Kidney (tissue), 14 donors: ENCODE results near the gene SEC24D. TPM values are rescaled to one million over a fixed set of nuclear protein-coding genes. Genes with fewer than 3 reads are reported as not detected.

Experiments used
- DNase-seq, 5 donors: peaks; one replicate each; pipeline ENCODE4 v3.0.0-alpha.2; 2013 to 2020
- FAIRE-seq: peaks from 2 replicates; lab custom pipeline; 2012; peaks lifted over from hg19 to GRCh38; lab: Jason Lieb, UNC
- H3K27ac ChIP-seq, 2 donors: one replicate each; pipeline ENCODE4 v1.7.0; 2013; ENCODE audit warnings: low read depth in 2 of 2, low read length in 2 of 2, inconsistent platforms in 1 of 2
- H3K27me3 ChIP-seq: one replicate; pipeline ENCODE4 v1.7.1; 2013; ENCODE audit warnings: low read length, inconsistent platforms; ENCODE audit not compliant: control insufficient read depth, insufficient read depth
- H3K36me3 ChIP-seq, 3 donors: one replicate each; pipeline versions ENCODE4 v1.7.0 to v1.7.1; 2013; ENCODE audit warnings: low read length in 3 of 3, control low read depth in 1 of 3, inconsistent platforms in 1 of 3; ENCODE audit not compliant: insufficient read depth in 3 of 3, control insufficient read depth in 2 of 3
- H3K4me1 ChIP-seq, 3 donors: one replicate each; pipeline versions ENCODE4 v1.7.0 to v1.7.1; 2013; ENCODE audit warnings: low read length in 3 of 3, inconsistent platforms in 1 of 3, low read depth in 1 of 3; ENCODE audit not compliant: control insufficient read depth in 2 of 3, insufficient read depth in 2 of 3
- H3K4me3 ChIP-seq, 3 donors: one replicate each; pipeline versions ENCODE4 v1.7.0 to v1.8.1; 2013; ENCODE audit warnings: low read length in 3 of 3, control low read depth in 1 of 3, inconsistent platforms in 1 of 3
- H3K9ac ChIP-seq, 3 donors: one replicate each; pipeline versions ENCODE4 v1.7.0 to v1.7.1; 2013; ENCODE audit warnings: low read length in 3 of 3, control low read depth in 1 of 3, inconsistent platforms in 1 of 3
- H3K9me3 ChIP-seq, 3 donors: one replicate each; pipeline versions ENCODE4 v1.7.0 to v1.7.1; 2013; ENCODE audit warnings: low read length in 3 of 3, control low read depth in 1 of 3, inconsistent platforms in 1 of 3; ENCODE audit not compliant: control insufficient read depth in 2 of 3, insufficient read depth in 1 of 3
- CTCF ChIP-seq: IDR thresholded peaks from 3 replicates; pipeline ENCODE4 v1.5.1; 2012; ENCODE audit warnings: mild to moderate bottlenecking, moderate library complexity, borderline replicate concordance; ENCODE audit not compliant: insufficient read depth; ENCODE audit errors: extremely low read depth
- intact Hi-C: fragments of 100-400 bp; cut with DNase I; formaldehyde crosslinking; loops from one replicate; pipeline ENCODE4 v1.11.1; 2022
- polyA plus RNA-seq: library from polyadenylated mRNA; stranded (reverse); fragments of 350-450 nt; fragmentation: Illumina TruSeq; extraction: RNeasy Lipid Tissue Mini Kit (QIAGEN cat#74804); gene quantifications from one replicate; pipeline ENCODE4 v1.2.3, GENCODE V29; 2014; ENCODE audit warnings: low read depth, low replicate concordance; ENCODE audit not compliant: insufficient read depth
- total RNA-seq: library from RNA; stranded (reverse); fragmentation: NEBNext Ultra II Directional; extraction: Animal tissue kit (Norgen Biotek cat#: 25700); gene quantifications from one replicate; pipeline ENCODE4 v1.2.1, GENCODE V29; 2021
- donor health status: control.
- donor health status: control.
- donor health status: control.
- donor health status: control.
- donor health status: control.
- donor health status: DM: yes; HTN: yes; CAD: no.
- donor health status: Normal renal cell carcinoma (clear cell type).

The SEC24D gene
- total and polyA plus RNA-seq, 2 donors from 2014 or later = 5.9 to 45.4 TPM

DNA sequence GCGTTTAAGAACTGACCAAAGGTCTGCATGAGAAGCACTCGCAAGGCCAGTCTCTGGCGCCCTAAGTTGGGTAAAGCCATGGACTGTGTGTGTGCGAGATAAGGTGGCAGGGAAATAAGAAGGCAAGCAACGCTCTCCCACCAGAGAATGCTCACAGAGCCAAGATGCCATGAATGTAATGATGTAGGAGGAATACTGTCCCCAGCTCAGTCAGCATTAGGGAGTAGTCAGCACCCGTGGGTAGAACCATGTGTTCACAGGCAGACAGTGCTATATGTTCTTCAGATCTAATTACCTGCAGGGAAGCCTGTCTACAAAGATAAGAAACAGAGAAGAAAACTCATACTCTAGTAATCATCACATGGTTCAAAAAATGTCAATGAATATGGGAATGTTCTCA, 68.8 kb downstream of the SEC24D start:
- peaks cover 3 to 13% (median 10%) of the 10 kb centered on the region in 3 donors for H3K36me3 ChIP-seq
- DNase-seq (no peak), FAIRE-seq (no peak)
- H3K27ac ChIP-seq = peak overlapping the region in 1 of 2 donors; percentile 28
- TF ChIP-seq CTCF = no peak
- no peaks in the 10 kb centered on the region for H3K27me3 ChIP-seq
- no peaks in the 10 kb centered on the region for H3K9me3 ChIP-seq
- no peaks in the 10 kb centered on the region for H3K4me1 ChIP-seq
- H3K4me3 ChIP-seq = no peak overlapping the region
- H3K9ac ChIP-seq = no peak overlapping the region
- intact Hi-C loops = no loop called here

- DNase-seq (peak in 1 of 5 donors; percentile 57), FAIRE-seq (peak; percentile 79)
- H3K4me3 ChIP-seq = no peak overlapping the region
- no peaks in the 10 kb centered on the region for H3K4me1 ChIP-seq
- peak overlapping the region in 1 of 2 donors; percentile 13 for H3K27ac ChIP-seq
- H3K27me3 ChIP-seq = no peaks in the 10 kb centered on the region
- no peaks in the 10 kb centered on the region for H3K9me3 ChIP-seq
- intact Hi-C loops = no loop called here
- H3K36me3 ChIP-seq = peaks cover 3 to 13% (median 10%) of the 10 kb centered on the region in 3 donors
- H3K9ac ChIP-seq = no peak overlapping the region
- no peak for TF ChIP-seq CTCF
These were observed 70.5 kb downstream of the SEC24D start for GRCh38 chr4:118765399-118765798.

- H3K4me3 ChIP-seq = no peak overlapping the region
- peak; percentile 53 for FAIRE-seq
- TF ChIP-seq CTCF = no peak
- no peaks in the 10 kb centered on the region for H3K9me3 ChIP-seq
- no peaks in the 10 kb centered on the region for H3K27me3 ChIP-seq
- H3K4me1 ChIP-seq = no peaks in the 10 kb centered on the region
- H3K36me3 ChIP-seq = peaks cover 3 to 13% (median 10%) of the 10 kb centered on the region in 3 donors
- no peak overlapping the region for H3K9ac ChIP-seq
- DNase-seq = peak in 2 of 5 donors; percentile 75 to 90
- H3K27ac ChIP-seq = peak overlapping the region in 1 of 2 donors; percentile 11
- intact Hi-C loops = no loop called here
These were observed 73.0 kb downstream of the SEC24D start for GRCh38 chr4:118762730-118763477.
